HL-60/S4 treated with phorbol 12-myristate 13-acetate at 8.2 ng/mL for 4 days and 3 days (cell line): Measurements from ENCODE around the gene GPR157.
"Not testable (repeated sequence)": the region's sequence is repeated elsewhere in the genome, so short reads cannot be mapped to it uniquely, and the experiment has no call there.

ENCODE experiments used
- in situ Hi-C: fragments of 300-500 bp; cut with MboI; formaldehyde crosslinking; loops from 2 replicates; pipeline ENCODE4 v1.15.0; 2022; ENCODE audit warnings: low sequenced_read_pairs

GPR157 gene

GRCh38 chr1:9093996-9094595 is 34.8 kb downstream of the GPR157 start:
- in situ Hi-C loops = not testable (repeated sequence)

GRCh38 chr1:9093581-9093980 is 35.3 kb downstream of the GPR157 start:
- in situ Hi-C loops = no loop called here

DNA sequence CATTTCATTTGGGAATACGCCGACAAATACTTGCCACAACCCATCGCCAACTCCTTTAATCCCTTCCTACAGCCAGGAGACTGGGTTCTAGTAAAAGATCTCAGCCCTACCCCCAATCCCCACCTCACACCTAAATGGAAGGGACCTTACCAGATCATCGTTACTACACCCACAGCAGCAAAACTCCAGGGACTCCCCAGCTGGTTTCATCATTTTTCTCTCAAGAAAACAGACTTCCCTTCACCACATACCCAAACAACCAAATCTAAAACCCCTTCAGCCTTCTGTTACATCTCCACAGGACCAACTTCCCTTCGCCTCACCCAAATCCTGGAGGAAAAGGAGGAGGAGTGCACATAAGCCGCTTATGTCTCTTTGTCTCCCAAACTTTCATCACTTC is 35.8 kb downstream of the GPR157 start:
- in situ Hi-C loops = no loop called here

- in situ Hi-C loops = no loop called here
Observed at GRCh38 chr1:9088807-9089206, 40.1 kb downstream of the GPR157 start.

DNA sequence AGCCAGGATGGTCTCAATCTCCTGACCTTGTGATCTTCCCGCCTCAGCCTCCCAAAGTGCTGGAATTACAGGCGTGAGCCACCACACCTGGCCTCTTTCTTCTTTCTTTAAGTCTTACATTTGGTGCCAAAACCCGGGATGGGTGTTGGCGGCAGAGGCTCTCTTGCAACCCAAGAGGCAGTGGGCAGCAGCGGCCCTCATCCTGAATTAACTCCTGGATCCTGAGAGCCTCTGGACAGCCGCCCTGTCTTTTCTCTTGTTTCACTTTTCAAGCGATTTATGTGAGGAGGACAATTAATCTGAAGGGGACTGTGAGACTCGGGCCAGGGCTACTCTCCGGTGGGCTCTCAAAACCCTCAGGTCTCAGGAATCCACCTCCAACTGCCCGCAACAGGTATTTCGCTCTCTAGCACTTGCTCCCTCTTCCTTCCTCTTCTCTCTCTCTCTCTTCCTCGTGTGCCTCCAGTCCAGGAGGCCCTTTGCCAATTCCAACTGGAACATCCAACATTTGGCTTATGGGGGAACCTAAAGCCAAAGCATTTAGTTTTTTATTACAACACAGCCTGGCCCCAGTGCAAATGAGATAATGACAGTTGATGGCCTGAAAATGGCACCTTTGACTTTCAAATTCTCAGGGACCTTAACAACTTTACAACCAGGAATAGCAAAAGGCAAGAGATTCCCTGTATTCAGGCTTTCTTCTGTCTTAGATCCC is 41.3 kb downstream of the GPR157 start:
- in situ Hi-C loops = no loop called here

- in situ Hi-C loops = no loop called here
Observed at GRCh38 chr1:9086796-9087195, 42.1 kb downstream of the GPR157 start.

GRCh38 chr1:9086045-9086444 is 42.9 kb downstream of the GPR157 start:
- in situ Hi-C loops = no loop called here

DNA sequence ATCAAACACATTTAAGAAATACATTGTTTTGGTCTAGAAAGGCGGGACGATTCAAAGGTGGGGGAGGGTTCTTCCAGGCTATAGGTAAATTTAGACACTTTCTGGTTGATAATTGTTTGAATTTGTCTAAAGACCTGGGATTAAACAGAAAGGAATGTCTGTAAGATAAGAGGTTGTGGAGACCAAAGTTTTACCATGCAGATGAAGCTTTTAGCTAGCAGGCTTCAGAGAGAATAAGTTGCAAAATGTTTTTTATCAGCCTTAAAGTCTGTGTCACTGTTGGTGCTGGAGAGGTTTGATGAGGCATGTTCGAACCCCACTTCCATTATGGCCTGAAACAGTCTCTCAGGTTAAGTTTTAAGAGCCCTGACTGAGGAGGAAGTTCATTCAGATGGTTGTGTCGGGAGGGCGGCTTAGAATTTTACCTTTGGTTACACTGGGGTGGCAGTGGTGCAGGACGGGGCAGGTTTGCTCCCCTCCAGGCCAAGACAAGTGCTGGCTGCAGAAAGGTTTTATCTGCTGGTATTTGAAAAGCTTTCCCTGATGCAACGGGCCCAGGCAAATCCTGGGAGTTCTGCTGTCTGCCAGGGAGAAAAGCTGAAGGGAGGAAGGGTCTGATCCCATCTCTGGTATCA is 43.5 kb downstream of the GPR157 start:
- in situ Hi-C loops = no loop called here

- in situ Hi-C loops = no loop called here
Observed at GRCh38 chr1:9084906-9085305, 44.0 kb downstream of the GPR157 start.

GRCh38 chr1:9081473-9081872 is 47.4 kb downstream of the GPR157 start:
- in situ Hi-C loops = no loop called here

DNA sequence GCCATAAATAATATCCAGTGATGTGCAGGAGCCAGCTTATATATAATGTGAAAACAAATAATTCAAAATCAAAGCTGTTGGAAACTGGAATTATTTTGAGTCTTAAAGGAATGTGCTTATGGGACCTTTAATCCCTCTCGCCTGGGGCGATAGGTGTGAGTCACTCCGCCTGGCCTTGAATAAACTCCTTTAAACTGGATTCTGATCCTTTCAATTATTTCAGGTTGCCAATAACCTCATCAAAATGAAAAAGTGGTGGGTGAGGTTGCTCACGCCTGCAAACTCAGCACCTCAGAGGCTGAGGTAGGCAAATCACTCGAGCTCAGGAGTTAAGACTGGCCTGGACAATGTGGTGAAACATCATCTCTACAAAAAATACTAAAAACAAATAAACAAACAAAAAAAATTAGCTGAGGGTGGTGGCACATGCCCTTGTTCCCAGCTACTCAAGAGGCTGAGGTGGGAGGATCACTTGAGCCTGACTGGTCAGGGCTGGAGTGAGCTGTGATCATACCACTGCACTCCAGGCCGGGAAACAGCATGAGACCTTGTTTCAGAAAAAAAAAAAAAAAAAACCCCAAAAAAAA is 48.1 kb downstream of the GPR157 start:
- in situ Hi-C loops = no loop called here

DNA sequence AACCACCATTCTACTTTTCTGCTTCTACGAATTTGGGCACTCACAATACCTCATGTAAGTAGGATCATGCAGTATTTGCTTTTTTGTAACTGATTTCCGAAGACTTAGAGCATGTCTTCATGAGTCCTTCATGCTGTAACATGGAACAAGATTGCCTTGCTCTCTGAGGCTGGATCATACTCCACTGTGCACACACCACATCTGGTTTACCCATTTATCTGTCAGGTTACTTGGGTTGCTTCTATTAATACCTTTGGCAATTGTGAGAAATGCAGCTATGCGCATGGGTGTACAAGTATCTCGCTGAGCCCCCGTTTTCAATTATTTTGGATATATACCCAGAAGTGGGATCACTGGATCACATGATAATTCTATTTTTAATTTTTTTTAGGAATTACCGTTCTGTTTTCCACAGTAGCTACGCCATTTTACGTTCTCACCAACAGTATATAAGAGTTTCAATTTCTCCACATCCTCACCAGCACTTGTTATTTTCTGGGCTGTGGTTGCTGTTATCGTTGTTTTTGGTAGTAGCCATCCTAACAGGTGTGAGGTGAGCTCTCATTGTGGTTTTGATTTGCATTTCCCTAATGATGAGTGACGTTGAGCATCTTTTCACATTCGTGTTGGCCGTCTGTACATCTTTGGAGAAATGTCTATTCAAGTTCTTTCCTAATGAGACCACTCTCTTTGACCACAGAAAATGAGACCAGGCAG is 48.8 kb downstream of the GPR157 start:
- in situ Hi-C loops = no loop called here

GRCh38 chr1:9078752-9079500 is 50.0 kb downstream of the GPR157 start:
- in situ Hi-C loops = no loop called here

DNA sequence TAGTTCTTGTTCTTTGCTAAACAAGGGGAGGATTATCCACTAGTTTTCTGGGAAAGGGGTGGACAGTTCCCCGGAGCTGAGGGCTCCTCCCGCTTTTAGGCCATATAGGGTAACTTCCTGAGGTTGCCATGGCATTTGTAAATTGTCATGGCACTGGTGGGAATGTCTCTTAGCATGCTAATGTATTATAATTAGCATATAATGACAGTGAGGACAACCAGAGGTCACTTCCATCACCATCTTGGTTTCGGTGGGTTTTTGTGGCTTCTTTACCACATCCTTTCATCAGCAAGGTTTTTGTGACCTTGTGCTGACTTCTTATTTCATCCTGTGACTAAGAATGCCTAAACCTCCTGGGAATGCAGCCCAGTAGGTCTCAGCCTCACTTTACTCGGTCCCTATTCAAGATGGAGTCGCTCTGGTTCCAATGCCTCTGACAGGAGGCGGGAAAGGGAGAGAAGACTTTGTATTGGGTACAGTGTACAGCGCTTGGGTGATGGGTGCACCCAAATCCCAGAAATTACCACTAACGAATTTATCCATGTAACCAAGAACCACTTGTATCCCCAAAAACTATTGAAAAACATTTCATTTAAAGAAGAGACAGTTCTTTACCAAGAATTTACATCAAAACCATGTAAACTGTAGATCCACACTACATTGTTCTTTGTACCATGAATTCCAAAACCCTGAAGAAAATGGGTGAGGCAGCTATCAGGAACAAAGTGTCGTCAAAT is 50.7 kb downstream of the GPR157 start:
- in situ Hi-C loops = no loop called here

- in situ Hi-C loops = no loop called here
Observed at GRCh38 chr1:9075022-9075421, 53.9 kb downstream of the GPR157 start.

- in situ Hi-C loops = no loop called here
Observed at GRCh38 chr1:9073143-9073542, 55.8 kb downstream of the GPR157 start.

DNA sequence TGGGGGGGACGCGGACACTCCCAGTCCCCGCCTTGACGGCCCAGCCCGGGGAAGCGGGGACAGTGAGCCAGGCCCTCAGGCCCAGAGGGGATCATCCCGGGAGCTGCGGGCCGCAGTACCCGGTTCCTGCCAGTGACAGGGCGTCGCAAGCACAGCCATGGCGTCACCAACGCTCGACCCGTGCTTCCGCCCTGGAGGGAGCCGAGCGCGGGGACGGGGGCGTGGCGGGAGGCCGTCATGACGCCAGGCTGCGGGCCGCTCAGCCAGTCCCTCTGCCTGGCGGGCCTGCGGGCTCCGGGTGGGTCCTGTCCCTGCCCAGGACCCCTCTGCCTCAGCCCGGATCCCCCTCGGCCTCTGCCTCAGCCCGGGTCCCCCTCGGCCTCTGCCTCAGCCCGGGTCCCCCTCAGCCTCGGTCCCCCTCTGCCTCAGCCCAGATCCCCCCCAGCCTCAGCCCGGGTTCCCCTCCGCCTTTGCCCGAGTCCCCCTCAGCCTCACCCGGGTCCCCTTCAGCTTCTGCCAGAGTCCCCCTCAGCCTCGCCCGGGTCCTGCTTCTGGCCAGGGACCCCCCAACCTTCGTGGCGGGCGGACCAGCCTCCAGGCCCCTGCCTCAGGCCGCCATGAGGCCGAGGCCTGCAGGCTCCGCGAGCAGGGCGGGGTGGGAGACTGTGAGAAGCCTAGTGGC is 57.2 kb downstream of the GPR157 start:
- in situ Hi-C loops = no loop called here

DNA sequence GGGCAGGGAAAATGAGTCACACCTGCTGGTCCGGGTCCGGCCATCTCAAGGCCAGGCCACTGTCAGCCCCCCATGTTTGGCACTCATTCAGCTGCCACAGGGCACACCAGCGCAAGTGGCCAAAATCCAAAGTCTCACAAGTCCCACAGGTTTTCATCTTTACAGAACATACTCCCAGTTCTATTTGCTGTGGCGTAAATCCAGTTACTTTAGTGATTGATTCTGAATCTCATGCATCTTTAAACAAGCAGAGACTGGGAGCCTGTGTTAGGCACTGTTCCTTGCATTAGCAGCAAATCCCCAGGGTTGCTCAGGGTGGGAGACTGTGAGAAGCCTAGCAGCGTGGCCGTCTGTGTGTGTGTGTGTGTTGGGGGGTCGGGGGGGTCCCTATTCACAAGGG is 58.4 kb downstream of the GPR157 start:
- in situ Hi-C loops = no loop called here

- in situ Hi-C loops = no loop called here
Observed at GRCh38 chr1:9069326-9070100, 59.4 kb downstream of the GPR157 start, which contains the start of gene SLC2A5. Gene SLC2A5 (minus strand): TSS chr1:9069635. CDS start chr1:9069536, 99 bp downstream.
